Stimulated activated CD8-positive, alpha-beta memory T cell treated with anti-CD3 and anti-CD28 coated beads, Interleukin-15, amount 100 ng/mL, for 48 hours (primary cell): ENCODE results near the gene PSAP.

Source experiments
- DNase-seq, 2 donors: peaks; one replicate each; pipeline ENCODE4 v3.0.0-alpha.2; 2020; ENCODE audit warnings: low read depth in 2 of 2

Gene PSAP

GRCh38 chr10:71844695-71845094 lies 6.4 kb downstream of the PSAP start:
- DNase-seq = no peak

GRCh38 chr10:71844084-71844483 lies 7.0 kb downstream of the PSAP start:
- DNase-seq = no peak

GRCh38 chr10:71842856-71843686 lies 8.0 kb downstream of the PSAP start:
- no peak for DNase-seq

GRCh38 chr10:71842422-71842821 lies 8.6 kb downstream of the PSAP start:
- DNase-seq = no peak

- no peak for DNase-seq
Measured at GRCh38 chr10:71840958-71841335, 10.1 kb downstream of the PSAP start.

GRCh38 chr10:71840177-71840957 lies 10.7 kb downstream of the PSAP start:
- no peak for DNase-seq

GRCh38 chr10:71838264-71839211 lies 12.5 kb downstream of the PSAP start:
- DNase-seq = no peak

- no peak for DNase-seq
Measured at GRCh38 chr10:71837098-71837827, 13.8 kb downstream of the PSAP start.

- DNase-seq = no peak
Measured at GRCh38 chr10:71836596-71836974, 14.5 kb downstream of the PSAP start.

GRCh38 chr10:71835671-71836595 lies 15.1 kb downstream of the PSAP start:
- no peak for DNase-seq

- no peak for DNase-seq
Measured at GRCh38 chr10:71834343-71834674, 16.7 kb downstream of the PSAP start.

GRCh38 chr10:71833451-71834342 lies 17.4 kb downstream of the PSAP start:
- DNase-seq = no peak

GRCh38 chr10:71832967-71833366 lies 18.1 kb downstream of the PSAP start:
- DNase-seq = no peak

- no peak for DNase-seq
Measured at GRCh38 chr10:71831646-71832552, 19.2 kb downstream of the PSAP start.

- no peak for DNase-seq
Measured at GRCh38 chr10:71830726-71831125, 20.3 kb downstream of the PSAP start.

GRCh38 chr10:71829896-71830295 lies 21.2 kb downstream of the PSAP start:
- no peak for DNase-seq

- no peak for DNase-seq
Measured at GRCh38 chr10:71829171-71829570, 21.9 kb downstream of the PSAP start.

GRCh38 chr10:71828702-71829101 lies 22.3 kb downstream of the PSAP start:
- no peak for DNase-seq
